GM19397 (cell line): ENCODE data around the gene MINDY2.
A peak's percentile ranks its signal among the peaks of the same experiment; 100 is the strongest.

Experiments
- ATAC-seq: cut with Tn5 transposase; IDR thresholded peaks from one replicate; pipeline ENCODE4 v1.9.1; 2021; ENCODE audit warnings: mild to moderate bottlenecking, moderate library complexity; ENCODE audit not compliant: unreplicated experiment

Gene MINDY2

GRCh38 chr15:58770857-58771620, at the start of gene MINDY2:
Gene MINDY2 (plus strand): TSS chr15:58771302. CDS start chr15:58771396, 94 bp downstream.
- ATAC-seq, result peak; percentile 95

GRCh38 chr15:58724466-58724865, 46.6 kb upstream of the MINDY2 start:
- ATAC-seq, result no peak

GRCh38 chr15:58726867-58727266, 44.2 kb upstream of the MINDY2 start:
- ATAC-seq, result no peak

GRCh38 chr15:58731756-58732535, 39.2 kb upstream of the MINDY2 start:
- no peak for ATAC-seq

GRCh38 chr15:58732625-58733363, 38.3 kb upstream of the MINDY2 start:
- ATAC-seq, result no peak

GRCh38 chr15:58734859-58735258, 36.2 kb upstream of the MINDY2 start:
- ATAC-seq, result no peak

- ATAC-seq, result no peak
Measured at GRCh38 chr15:58736018-58736643, 35.0 kb upstream of the MINDY2 start.

GRCh38 chr15:58737298-58737697, 33.8 kb upstream of the MINDY2 start:
- ATAC-seq, result no peak

- ATAC-seq, result no peak
Measured at GRCh38 chr15:58738046-58738707, 32.9 kb upstream of the MINDY2 start.

- ATAC-seq, result no peak
Measured at GRCh38 chr15:58740436-58740835, 30.7 kb upstream of the MINDY2 start.

GRCh38 chr15:58741032-58741431, 30.1 kb upstream of the MINDY2 start:
- ATAC-seq, result no peak

GRCh38 chr15:58742022-58742813, 28.9 kb upstream of the MINDY2 start:
- ATAC-seq, result no peak

GRCh38 chr15:58742819-58743502, 28.1 kb upstream of the MINDY2 start:
- no peak for ATAC-seq

- ATAC-seq, result no peak
Measured at GRCh38 chr15:58746174-58746573, 24.9 kb upstream of the MINDY2 start.

- no peak for ATAC-seq
Measured at GRCh38 chr15:58748040-58748851, 22.9 kb upstream of the MINDY2 start.

- ATAC-seq, result peak; percentile 33
Measured at GRCh38 chr15:58748852-58749531, 22.1 kb upstream of the MINDY2 start.

GRCh38 chr15:58749532-58750337, 21.4 kb upstream of the MINDY2 start, which contains the start of gene ADAM10:
Gene ADAM10 (minus strand): TSS chr15:58749707. CDS start chr15:58749534, 173 bp downstream.
- ATAC-seq, result peak; percentile 89
